Loucy (cell line): ENCODE measurements around the gene ZNF154.

Source experiments
- H2AFZ ChIP-seq: fragments of 200-600 bp; sonication (generic); 2 replicates; pipeline ENCODE4 v1.6.0; 2016; ENCODE audit warnings: antibody characterized with exemption, mild to moderate bottlenecking, low read length, moderate library complexity
- H3F3A ChIP-seq: fragments of 200-600 bp; 2 replicates; pipeline ENCODE4 v1.6.0; 2016; ENCODE audit warnings: antibody characterized with exemption, low read depth, mild to moderate bottlenecking
- H3K27me3 ChIP-seq: fragments of 200-600 bp; sonication (generic); 2 replicates; pipeline ENCODE4 v1.6.1; 2014; ENCODE audit warnings: low read length, mild to moderate bottlenecking; ENCODE audit not compliant: insufficient read depth, poor library complexity, severe bottlenecking
- H3K36me3 ChIP-seq: fragments of 200-600 bp; sonication (generic); 2 replicates; pipeline ENCODE4 v1.6.1; 2016; ENCODE audit warnings: low read length; ENCODE audit not compliant: insufficient read depth
- H3K4me1 ChIP-seq: fragments of 200-600 bp; sonication (generic); 2 replicates; pipeline ENCODE4 v1.5.1; 2014; ENCODE audit warnings: low read length, mild to moderate bottlenecking; ENCODE audit not compliant: insufficient read depth, poor library complexity, severe bottlenecking
- H3K4me2 ChIP-seq: fragments of 200-600 bp; sonication (generic); 2 replicates; pipeline ENCODE4 v1.6.0; 2014; ENCODE audit warnings: antibody characterized with exemption, low read length, low read depth, mild to moderate bottlenecking; ENCODE audit not compliant: poor library complexity, severe bottlenecking
- H3K4me3 ChIP-seq: fragments of 200-600 bp; sonication (generic); 2 replicates; pipeline ENCODE4 v1.5.1; 2014; ENCODE audit warnings: low read length, mild to moderate bottlenecking, mixed read lengths; ENCODE audit not compliant: poor library complexity, severe bottlenecking
- H3K79me2 ChIP-seq: fragments of 200-600 bp; sonication (generic); 2 replicates; pipeline ENCODE4 v1.6.1; 2014; ENCODE audit warnings: low read length; ENCODE audit not compliant: insufficient read depth
- H3K9ac ChIP-seq: fragments of 200-600 bp; sonication (generic); 2 replicates; pipeline ENCODE4 v1.6.0; 2014; ENCODE audit warnings: mild to moderate bottlenecking, low read depth, low read length, moderate library complexity; ENCODE audit not compliant: poor library complexity, severe bottlenecking
- H3K9me2 ChIP-seq: fragments of 200-600 bp; sonication (generic); replicated peaks from 2 replicates; pipeline ENCODE4 v1.6.1; 2016; ENCODE audit warnings: low read depth, low read length, mixed read lengths
- H3K9me3 ChIP-seq: fragments of 200-600 bp; sonication (generic); 2 replicates; pipeline ENCODE4 v1.6.1; 2014; ENCODE audit warnings: mild to moderate bottlenecking, antibody characterized with exemption, low read length, low read depth; ENCODE audit not compliant: insufficient read depth
- H4K20me1 ChIP-seq: fragments of 200-600 bp; sonication (generic); 2 replicates; pipeline ENCODE4 v1.6.0; 2014; ENCODE audit warnings: antibody characterized with exemption, low read length, mild to moderate bottlenecking; ENCODE audit not compliant: insufficient read depth, poor library complexity, severe bottlenecking
- EZH2phosphoT487 ChIP-seq: fragments of 200-600 bp; IDR thresholded peaks from 2 replicates; pipeline ENCODE4 v1.6.1; 2018; ENCODE audit warnings: antibody characterized with exemption, mild to moderate bottlenecking, moderate library complexity, borderline replicate concordance
- TF ChIP-seq, protein P1 (sequence below): fragments of 200-600 bp; sonication (generic); conservative IDR thresholded peaks from 2 replicates; pipeline ENCODE4 v1.5.1; 2014; ENCODE audit warnings: mild to moderate bottlenecking, antibody characterized with exemption, low read length

The ZNF154 gene

DNA sequence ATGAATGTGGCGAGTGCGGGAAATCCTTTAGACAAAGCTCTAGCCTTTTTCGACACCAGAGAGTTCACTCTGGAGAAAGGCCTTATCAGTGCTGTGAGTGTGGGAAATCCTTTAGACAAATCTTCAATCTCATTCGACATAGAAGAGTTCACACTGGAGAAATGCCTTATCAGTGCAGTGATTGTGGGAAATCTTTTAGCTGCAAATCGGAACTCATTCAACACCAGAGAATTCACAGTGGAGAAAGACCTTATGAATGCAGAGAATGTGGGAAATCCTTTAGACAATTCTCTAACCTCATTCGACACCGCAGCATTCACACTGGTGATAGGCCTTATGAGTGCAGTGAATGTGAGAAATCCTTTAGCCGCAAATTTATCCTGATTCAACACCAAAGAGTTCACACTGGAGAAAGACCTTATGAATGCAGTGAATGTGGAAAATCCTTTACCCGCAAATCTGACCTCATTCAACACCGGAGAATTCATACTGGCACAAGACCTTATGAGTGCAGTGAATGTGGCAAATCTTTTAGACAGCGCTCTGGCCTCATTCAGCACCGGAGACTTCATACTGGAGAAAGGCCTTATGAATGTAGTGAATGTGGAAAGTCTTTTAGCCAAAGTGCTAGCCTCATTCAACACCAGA lies 21.5 kb downstream of the ZNF154 start:
- Histone ChIP-seq H4K20me1 (no peaks in the 10 kb centered on the region), H3K27me3 (no peaks in the 10 kb centered on the region), H3K9me2 (no peaks in the 10 kb centered on the region), H3K9me3 (peaks cover 76% of the 10 kb centered on the region), H3K4me3 (no peak overlapping the region), H3F3A (no peaks in the 10 kb centered on the region), H3K4me2 (no peak overlapping the region), H3K9ac (no peak overlapping the region), H3K36me3 (peaks cover 52% of the 10 kb centered on the region), H3K4me1 (peaks cover 14% of the 10 kb centered on the region), H3K79me2 (peaks cover 75% of the 10 kb centered on the region), H2AFZ (no peak overlapping the region)
- TF ChIP-seq EZH2phosphoT487: no peak
- TF ChIP-seq, protein P1, sequence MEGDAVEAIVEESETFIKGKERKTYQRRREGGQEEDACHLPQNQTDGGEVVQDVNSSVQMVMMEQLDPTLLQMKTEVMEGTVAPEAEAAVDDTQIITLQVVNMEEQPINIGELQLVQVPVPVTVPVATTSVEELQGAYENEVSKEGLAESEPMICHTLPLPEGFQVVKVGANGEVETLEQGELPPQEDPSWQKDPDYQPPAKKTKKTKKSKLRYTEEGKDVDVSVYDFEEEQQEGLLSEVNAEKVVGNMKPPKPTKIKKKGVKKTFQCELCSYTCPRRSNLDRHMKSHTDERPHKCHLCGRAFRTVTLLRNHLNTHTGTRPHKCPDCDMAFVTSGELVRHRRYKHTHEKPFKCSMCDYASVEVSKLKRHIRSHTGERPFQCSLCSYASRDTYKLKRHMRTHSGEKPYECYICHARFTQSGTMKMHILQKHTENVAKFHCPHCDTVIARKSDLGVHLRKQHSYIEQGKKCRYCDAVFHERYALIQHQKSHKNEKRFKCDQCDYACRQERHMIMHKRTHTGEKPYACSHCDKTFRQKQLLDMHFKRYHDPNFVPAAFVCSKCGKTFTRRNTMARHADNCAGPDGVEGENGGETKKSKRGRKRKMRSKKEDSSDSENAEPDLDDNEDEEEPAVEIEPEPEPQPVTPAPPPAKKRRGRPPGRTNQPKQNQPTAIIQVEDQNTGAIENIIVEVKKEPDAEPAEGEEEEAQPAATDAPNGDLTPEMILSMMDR: no peak

DNA sequence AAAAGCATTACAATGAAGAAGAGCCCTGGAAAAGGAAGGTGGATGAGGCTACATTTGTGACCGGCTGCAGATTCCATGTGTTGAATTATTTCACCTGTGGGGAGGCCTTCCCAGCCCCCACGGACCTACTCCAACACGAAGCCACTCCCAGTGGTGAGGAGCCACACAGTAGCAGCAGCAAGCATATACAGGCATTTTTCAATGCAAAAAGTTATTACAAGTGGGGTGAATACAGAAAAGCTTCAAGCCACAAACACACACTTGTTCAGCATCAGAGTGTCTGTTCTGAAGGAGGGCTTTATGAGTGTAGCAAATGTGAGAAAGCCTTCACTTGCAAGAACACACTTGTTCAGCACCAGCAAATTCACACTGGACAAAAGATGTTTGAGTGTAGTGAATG lies 22.3 kb downstream of the ZNF154 start:
- Histone ChIP-seq H2AFZ (no peak overlapping the region), H3K4me2 (no peak overlapping the region), H3K4me3 (no peak overlapping the region), H3K9me3 (peaks cover 76% of the 10 kb centered on the region), H3K4me1 (peaks cover 14% of the 10 kb centered on the region), H3K36me3 (peaks cover 52% of the 10 kb centered on the region), H3F3A (no peaks in the 10 kb centered on the region), H3K79me2 (peaks cover 82% of the 10 kb centered on the region), H4K20me1 (no peaks in the 10 kb centered on the region), H3K27me3 (no peaks in the 10 kb centered on the region), H3K9ac (no peak overlapping the region), H3K9me2 (no peaks in the 10 kb centered on the region)
- no peak for TF ChIP-seq EZH2phosphoT487
- TF ChIP-seq, protein P1: no peak

DNA sequence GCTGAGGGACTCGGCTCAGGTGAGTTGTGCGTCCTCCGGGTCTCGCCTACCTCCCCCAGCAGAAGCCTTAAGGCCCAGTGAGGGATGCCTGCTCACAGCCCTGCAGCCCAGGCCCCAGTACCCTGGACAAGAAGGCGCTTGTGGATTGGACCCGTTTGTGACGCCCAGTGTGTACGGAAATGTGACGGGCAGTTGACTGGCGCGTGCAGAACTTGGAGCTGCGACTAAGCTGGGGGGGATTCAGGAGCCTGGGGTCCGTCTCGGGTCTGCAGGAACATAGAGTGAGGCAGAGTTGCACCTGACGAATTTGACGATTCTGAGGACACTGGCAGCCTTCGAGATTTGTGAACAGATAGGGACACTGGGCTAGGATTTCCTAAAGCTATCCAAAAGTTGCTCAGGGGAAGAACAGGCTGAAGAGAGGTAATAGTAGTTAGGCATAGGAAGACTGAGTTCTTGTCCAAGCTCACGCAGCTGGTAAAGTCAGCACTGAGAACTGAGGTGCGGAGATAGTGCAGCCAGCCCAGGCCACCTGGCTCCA lies 26.7 kb downstream of the ZNF154 start:
- H3K36me3 ChIP-seq: peaks cover 32% of the 10 kb centered on the region

More for the DNA sequence above, 26.7 kb downstream of the ZNF154 start:
- Histone ChIP-seq H3K9ac (peak overlapping the region; percentile 89), H3K27me3 (peaks cover 18% of the 10 kb centered on the region), H2AFZ (peak overlapping the region; percentile 82), H4K20me1 (no peaks in the 10 kb centered on the region), H3K9me2 (no peaks in the 10 kb centered on the region), H3K9me3 (peaks cover 46% of the 10 kb centered on the region), H3K79me2 (peaks cover 55% of the 10 kb centered on the region), H3F3A (no peaks in the 10 kb centered on the region), H3K4me2 (peak overlapping the region; percentile 92), H3K4me3 (peak overlapping the region; percentile 95), H3K4me1 (peaks cover 14% of the 10 kb centered on the region)
- TF ChIP-seq EZH2phosphoT487: no peak
- TF ChIP-seq, protein P1: no peak
